IPS-15b (cell line): ENCODE measurements around the gene FAM43B.

ENCODE experiments used
- H3K27me3 ChIP-seq: one replicate; pipeline ENCODE4 v1.6.1; 2013; ENCODE audit warnings: low read length; ENCODE audit not compliant: control insufficient read depth, insufficient read depth
- H3K36me3 ChIP-seq: one replicate; pipeline ENCODE4 v1.6.1; 2013; ENCODE audit warnings: low read length; ENCODE audit not compliant: control insufficient read depth, insufficient read depth
- H3K4me1 ChIP-seq: one replicate; pipeline ENCODE4 v1.6.1; 2013; ENCODE audit warnings: mild to moderate bottlenecking, low read length; ENCODE audit not compliant: control insufficient read depth, insufficient read depth
- H3K4me3 ChIP-seq: one replicate; pipeline ENCODE4 v1.5.1; 2013; ENCODE audit warnings: low read depth, low read length
- H3K9ac ChIP-seq: one replicate; pipeline ENCODE4 v1.6.1; 2013; ENCODE audit warnings: low read depth, mild to moderate bottlenecking, low read length
- H3K9me3 ChIP-seq: one replicate; pipeline ENCODE4 v1.6.1; 2013; ENCODE audit warnings: mild to moderate bottlenecking, low read length; ENCODE audit not compliant: control insufficient read depth, insufficient read depth

Gene FAM43B

DNA sequence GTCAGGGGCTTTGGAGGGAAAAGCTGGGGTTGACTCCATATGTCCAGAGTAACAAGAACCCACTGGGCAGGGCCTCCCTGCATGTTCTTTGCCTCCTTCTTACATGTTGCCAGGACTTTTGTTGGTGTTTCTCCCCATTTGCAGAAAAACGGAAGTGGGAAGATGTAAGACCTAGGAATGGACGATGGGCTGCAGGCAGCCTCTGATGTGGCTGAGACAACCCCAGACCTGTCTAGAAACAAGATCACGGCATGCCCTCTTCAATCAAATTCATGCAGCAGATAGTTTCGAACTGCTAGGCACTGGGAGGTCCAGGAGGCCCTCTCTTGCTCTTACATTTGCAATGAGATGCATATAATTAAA, 3.4 kb downstream of the FAM43B start:
- H3K4me1 ChIP-seq = no peaks in the 10 kb centered on the region
- H3K4me3 ChIP-seq = no peak overlapping the region
- H3K27me3 ChIP-seq = peaks cover 65% of the 10 kb centered on the region
- H3K9me3 ChIP-seq = no peaks in the 10 kb centered on the region
- H3K9ac ChIP-seq = no peak overlapping the region
- no peaks in the 10 kb centered on the region for H3K36me3 ChIP-seq

DNA sequence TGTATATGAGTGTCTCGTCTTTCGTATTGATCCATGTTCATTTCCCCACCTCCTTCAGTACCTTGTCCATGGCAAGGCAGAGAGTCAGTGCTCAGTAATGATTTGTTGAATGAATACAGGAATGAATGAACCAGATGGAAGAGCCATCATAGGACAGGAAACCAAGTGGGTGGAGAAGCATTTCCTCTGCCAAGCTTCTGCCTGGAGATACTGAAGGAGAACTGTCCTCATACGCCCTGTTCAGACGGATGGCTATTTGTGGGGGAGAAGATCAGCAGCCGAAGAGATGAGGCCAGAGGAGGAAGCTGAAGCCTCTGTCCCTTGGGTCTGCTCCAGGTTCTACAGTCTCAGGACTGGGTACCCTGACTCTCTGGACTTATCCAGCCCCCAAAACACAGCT, 5.8 kb downstream of the FAM43B start:
- H3K9me3 ChIP-seq = no peaks in the 10 kb centered on the region
- H3K36me3 ChIP-seq = no peaks in the 10 kb centered on the region
- H3K4me1 ChIP-seq = no peaks in the 10 kb centered on the region
- H3K9ac ChIP-seq = no peak overlapping the region
- H3K27me3 ChIP-seq = peaks cover 44% of the 10 kb centered on the region
- H3K4me3 ChIP-seq = no peak overlapping the region

DNA sequence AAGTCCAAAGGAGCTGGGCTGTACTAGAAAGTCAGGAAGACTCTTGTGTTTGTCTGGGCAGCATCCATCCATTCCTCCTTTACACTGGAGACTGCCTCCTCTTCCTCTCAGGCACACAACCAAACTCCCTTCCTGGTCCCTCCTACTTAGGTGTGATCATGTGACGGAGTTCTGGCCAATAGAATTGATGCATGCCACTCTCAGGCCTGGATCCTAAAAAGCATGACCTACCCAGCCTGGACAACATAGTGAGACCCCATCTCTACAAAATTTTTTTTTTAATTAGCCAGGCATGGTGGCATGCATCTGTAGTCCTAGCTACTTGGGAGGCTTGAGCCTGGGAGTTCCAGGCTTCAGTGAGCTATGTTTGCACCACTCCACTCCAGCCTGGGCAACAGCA, 8.6 kb downstream of the FAM43B start:
- Histone ChIP-seq H3K9me3 (no peaks in the 10 kb centered on the region), H3K9ac (no peak overlapping the region), H3K36me3 (no peaks in the 10 kb centered on the region)

DNA sequence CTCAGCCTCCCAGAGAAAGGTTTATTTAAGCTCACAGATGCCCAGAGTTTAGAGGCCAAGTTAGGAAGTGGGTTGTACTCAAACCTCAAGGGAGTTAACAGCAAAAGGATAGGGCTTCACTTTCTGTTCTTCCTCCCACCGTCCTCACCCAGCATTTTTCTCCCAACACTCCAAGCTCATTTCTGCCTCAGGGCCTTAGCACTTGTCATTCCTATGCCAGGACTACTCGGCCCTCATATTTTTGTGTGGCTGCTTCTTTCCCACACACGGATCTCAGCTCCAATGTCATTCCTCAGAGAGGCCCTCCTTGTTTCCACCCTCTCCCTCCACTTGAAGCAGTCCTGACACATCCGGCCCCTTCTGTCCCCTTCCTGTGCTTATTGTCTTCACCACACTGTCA, 12.9 kb downstream of the FAM43B start:
- Histone ChIP-seq H3K36me3 (no peaks in the 10 kb centered on the region), H3K9me3 (no peaks in the 10 kb centered on the region), H3K4me1 (no peaks in the 10 kb centered on the region), H3K4me3 (no peak overlapping the region), H3K27me3 (peaks cover 6% of the 10 kb centered on the region), H3K9ac (no peak overlapping the region)

More for the DNA sequence above, 8.6 kb downstream of the FAM43B start:
- Histone ChIP-seq H3K27me3 (peaks cover 17% of the 10 kb centered on the region), H3K4me1 (no peaks in the 10 kb centered on the region), H3K4me3 (no peak overlapping the region)

DNA sequence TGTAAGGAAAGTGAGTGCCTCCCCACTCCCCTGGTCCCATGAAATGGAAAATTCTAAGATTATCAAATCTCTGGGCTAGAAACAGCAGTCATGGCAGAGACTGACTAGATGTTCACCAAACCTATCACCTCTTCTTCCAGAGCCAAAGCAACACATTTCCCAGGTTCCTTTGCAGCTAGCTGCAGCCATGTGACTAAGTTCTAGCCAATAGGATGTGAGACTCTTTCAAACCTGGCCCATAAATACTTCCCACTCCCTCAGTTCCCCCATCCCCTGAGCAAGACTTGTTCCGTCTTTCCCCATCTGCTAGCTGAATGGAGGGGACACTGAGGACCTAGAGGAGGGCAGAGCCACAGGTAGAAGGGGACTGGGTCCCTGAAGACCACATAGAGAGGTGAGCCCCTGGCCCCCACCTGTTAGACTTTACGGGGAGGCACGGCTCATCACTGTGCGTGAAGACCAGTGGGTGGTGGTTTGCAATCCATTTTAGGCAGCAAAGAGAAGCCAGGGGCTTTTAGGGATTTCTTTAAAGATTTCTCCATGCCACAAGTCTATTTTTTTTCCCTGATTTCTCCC, 17.2 kb downstream of the FAM43B start:
- Histone ChIP-seq H3K27me3 (peaks cover 8% of the 10 kb centered on the region), H3K9ac (no peak overlapping the region), H3K4me3 (no peak overlapping the region), H3K9me3 (no peaks in the 10 kb centered on the region), H3K4me1 (no peaks in the 10 kb centered on the region), H3K36me3 (no peaks in the 10 kb centered on the region)

DNA sequence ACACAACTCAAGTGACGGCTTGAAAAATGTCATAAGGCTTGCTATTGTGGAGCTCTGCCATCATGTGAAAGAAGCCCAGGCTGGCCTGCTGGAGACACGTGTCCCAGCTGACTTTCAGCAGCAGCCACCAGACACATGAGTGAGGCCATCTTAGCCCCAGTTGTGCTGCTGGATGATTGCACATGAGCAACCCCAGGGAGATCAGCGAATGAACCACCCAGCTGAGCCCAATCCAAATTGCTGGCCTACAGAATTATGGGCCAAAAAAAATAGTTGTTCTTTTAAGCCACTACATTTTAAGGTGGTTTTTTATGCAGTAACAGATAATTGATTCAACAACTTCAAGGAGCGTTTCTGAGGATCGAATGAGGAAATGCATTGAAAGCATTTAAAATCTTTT, 19.1 kb downstream of the FAM43B start:
- H3K4me1 ChIP-seq = no peaks in the 10 kb centered on the region
- no peak overlapping the region for H3K9ac ChIP-seq
- H3K36me3 ChIP-seq = no peaks in the 10 kb centered on the region
- no peaks in the 10 kb centered on the region for H3K9me3 ChIP-seq
- H3K27me3 ChIP-seq = peaks cover 10% of the 10 kb centered on the region
- H3K4me3 ChIP-seq = no peak overlapping the region

DNA sequence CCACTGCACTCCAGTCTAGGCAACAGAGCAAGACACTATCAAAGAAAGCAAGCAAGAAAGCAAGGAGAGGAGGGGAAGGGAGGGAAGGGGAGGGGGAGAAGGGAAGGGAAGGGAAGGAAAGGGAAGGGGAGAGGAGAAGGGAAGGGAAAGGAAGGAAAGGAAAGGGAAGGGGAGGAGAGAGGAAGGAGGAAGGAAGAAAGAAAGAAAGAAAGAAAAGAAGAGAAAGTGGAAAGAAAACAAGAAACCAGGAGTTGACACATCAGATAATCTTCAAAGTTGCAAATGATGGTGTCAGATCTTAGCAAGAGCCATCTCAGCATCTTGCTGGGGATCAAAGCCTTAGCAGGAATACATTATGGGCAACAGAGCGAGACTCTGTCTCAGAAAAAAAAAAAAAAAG, 21.6 kb downstream of the FAM43B start:
- H3K9ac ChIP-seq = no peak overlapping the region
- no peaks in the 10 kb centered on the region for H3K9me3 ChIP-seq
- no peaks in the 10 kb centered on the region for H3K36me3 ChIP-seq
- H3K4me1 ChIP-seq = no peaks in the 10 kb centered on the region
- H3K4me3 ChIP-seq = no peak overlapping the region
- peaks cover 10% of the 10 kb centered on the region for H3K27me3 ChIP-seq

DNA sequence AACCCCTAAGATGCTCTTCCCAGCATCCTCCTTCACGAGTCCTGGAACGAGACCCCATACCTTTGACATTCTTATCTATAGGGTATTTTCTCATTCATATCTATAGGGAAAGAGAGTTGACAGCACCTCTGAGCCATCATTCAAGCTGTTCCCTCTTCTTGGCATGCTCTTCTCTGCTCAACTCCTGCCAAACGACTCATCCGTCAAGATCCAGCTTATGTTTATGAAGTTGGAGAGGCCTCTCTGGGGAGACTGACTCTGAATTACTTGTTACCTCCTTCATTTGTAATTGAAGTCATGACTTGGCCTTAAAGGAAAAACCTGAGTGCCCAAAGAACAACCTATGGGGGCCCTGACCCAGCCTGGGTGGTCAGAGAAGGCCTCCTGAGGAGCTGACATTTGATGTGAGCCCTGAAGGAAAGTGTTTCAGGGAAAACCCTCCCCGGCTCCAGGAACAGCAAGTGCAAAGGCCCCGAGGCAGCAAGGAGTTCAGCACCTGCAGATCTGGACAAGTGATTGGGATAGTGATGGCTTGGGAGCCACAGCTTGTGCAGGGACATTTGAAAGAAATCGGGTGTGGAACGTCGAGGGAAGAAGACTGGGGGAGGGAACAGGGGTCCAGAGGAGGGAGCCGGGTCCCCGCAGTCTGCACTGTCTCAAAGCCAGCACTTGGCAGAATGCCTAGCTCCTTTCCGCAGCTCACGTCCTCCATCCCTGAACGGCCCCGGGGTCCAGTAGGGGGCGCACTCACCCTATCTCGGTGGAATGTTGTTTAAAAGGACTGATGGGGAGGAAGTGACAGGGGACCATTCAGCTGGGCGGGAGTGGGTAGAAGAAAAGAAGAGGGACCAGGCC, 22.5 kb downstream of the FAM43B start:
- no peaks in the 10 kb centered on the region for H3K36me3 ChIP-seq
- no peaks in the 10 kb centered on the region for H3K4me1 ChIP-seq
- H3K9ac ChIP-seq = no peak overlapping the region
- H3K9me3 ChIP-seq = no peaks in the 10 kb centered on the region
- peaks cover 10% of the 10 kb centered on the region for H3K27me3 ChIP-seq
- no peak overlapping the region for H3K4me3 ChIP-seq

DNA sequence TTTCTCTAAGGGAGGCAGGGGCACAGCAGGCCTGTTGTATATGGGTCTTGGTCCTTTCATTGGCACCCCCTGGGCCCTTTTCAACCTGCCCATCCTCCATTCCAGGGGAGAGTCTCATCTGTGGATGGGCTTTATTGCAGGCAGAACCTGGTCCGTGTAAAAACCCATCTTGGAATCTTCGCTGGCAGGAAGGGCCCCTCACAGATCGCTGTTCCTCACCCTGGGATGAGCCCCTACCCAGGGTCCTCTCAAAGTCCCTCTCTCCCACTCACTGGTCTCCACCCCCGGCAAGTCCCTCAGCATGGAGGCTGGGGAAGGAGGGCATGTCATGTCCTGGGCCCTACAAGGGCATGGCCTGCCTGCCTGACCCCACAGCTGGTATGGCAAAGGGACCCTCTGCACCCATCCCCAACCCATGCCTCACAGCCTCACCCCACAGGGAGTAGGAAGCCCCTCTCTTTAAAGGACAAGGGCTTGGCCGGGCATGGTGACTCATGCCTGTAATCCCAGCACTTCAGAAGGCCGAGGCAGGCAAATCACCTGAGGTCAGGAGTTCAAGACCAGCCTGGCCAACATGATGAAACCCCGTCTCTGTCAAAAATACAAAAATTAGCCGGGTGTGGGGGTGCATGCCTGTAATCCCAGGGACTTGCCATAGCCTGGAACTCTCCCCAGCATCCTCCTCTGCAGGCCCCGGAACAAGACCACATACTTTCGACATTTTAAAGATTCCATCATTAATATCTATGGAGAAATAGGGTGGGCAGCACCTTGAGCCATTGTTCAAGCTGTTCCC, 23.4 kb downstream of the FAM43B start:
- Histone ChIP-seq H3K9me3 (no peaks in the 10 kb centered on the region), H3K27me3 (peaks cover 10% of the 10 kb centered on the region), H3K36me3 (no peaks in the 10 kb centered on the region), H3K4me3 (no peak overlapping the region), H3K9ac (no peak overlapping the region), H3K4me1 (no peaks in the 10 kb centered on the region)

DNA sequence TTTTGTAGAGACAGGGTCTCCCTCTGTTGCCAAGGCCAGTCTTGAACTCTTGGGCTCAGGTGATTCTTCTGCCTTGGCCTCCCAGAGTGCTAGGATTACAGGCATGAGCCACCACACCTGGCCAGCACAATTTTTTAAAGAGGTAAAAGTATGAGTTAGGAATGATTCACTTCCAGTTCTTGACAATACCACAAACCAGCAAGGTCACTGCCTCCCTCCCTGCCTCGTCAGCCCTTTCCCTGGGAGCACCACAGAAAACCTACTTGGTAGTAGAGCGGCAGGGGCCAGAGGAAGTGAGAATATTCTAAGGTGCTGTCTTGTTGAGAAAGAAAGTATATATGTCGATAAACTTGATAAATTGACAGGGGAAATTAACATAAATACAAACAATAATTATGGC, 25.7 kb downstream of the FAM43B start:
- no peak overlapping the region for H3K9ac ChIP-seq
- no peaks in the 10 kb centered on the region for H3K36me3 ChIP-seq
- H3K27me3 ChIP-seq = peaks cover 10% of the 10 kb centered on the region
- H3K9me3 ChIP-seq = no peaks in the 10 kb centered on the region
- H3K4me1 ChIP-seq = no peaks in the 10 kb centered on the region
- H3K4me3 ChIP-seq = no peak overlapping the region

DNA sequence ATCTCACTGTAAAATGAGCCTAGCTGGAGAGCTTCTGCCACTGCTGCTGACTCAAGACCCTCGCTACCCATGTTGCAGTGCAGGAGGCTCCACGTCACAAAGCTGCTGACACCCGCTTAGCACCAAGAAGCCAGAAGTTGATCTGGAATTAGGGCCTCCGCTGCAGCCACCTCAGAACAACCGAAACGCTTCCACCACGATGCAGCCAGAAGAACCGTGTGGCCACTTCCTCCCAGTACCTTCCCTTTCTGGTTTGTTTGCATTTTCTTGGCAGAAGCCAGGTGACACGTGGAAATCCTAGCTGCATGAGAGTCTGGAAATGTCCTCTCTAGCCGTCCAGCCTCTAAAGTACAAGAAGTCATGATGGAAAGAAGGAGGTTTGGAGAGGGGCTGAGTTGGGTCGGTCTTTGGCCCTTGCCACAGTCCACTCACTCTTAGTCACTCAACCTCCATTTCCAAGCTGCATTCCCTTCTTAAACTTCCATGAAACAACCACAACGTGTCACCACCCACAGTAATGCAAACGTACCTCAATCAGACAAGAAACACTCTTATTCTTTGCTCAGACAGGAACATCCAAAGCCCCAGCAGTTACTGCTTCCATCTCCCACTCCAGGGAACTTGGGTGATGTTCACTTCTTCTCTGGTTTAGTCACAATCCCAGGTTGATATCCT, 26.5 kb downstream of the FAM43B start:
- Histone ChIP-seq H3K4me3 (no peak overlapping the region), H3K4me1 (no peaks in the 10 kb centered on the region), H3K9me3 (no peaks in the 10 kb centered on the region), H3K36me3 (no peaks in the 10 kb centered on the region), H3K9ac (no peak overlapping the region), H3K27me3 (peaks cover 6% of the 10 kb centered on the region)
